IMR-90 (cell line): ENCODE results near the gene ARPC2. TPM values are rescaled to one million over a fixed set of nuclear protein-coding genes. Genes with fewer than 3 reads are reported as not detected.

Source experiments
- ATAC-seq: fragments of 200-7000 bp; cut with Tn5 transposase; 2 replicates; pipeline ENCODE4 v1.9.1; 2020; ENCODE audit warnings: low read depth, mild to moderate bottlenecking, moderate library complexity
- BruUV-seq: library from RNA; stranded (reverse); fragments of 400-500 nt; replicated peaks from 2 replicates; lab custom pipeline; 2021; lab: Mats Ljungman, UMichigan
- CTCF ChIA-PET: fragments of 300-600 bp; formaldehyde crosslinking; extraction: SDS; loops from one replicate; lab custom pipeline; 2021; ENCODE audit warnings: antibody characterized with exemption; lab: Yijun Ruan, JAX
- POLR2A ChIA-PET: fragments of 300-600 bp; sonication (Branson Sonifier 250); formaldehyde crosslinking; loops from one replicate; lab custom pipeline; 2022; ENCODE audit warnings: antibody characterized with exemption; ENCODE audit not compliant: unreplicated experiment; lab: Charles Lee
- DNase-seq: peaks from one replicate; pipeline ENCODE4 v3.0.0; 2013
- H2AFZ ChIP-seq: replicated peaks from 2 replicates; pipeline ENCODE3; 2013; ENCODE audit warnings: low read length, mild to moderate bottlenecking; ENCODE audit not compliant: poor library complexity
- H2AK5ac ChIP-seq: 2 replicates; pipeline ENCODE4 v1.6.1; 2013; ENCODE audit warnings: low read depth, low read length, inconsistent platforms
- H2AK9ac ChIP-seq: replicated peaks from 2 replicates; pipeline ENCODE3; 2013; ENCODE audit warnings: mild to moderate bottlenecking, low read depth, low read length, moderate library complexity; ENCODE audit not compliant: poor library complexity
- H2BK120ac ChIP-seq: 2 replicates; pipeline ENCODE4 v1.6.1; 2013; ENCODE audit warnings: low read depth, low read length, inconsistent platforms
- H2BK15ac ChIP-seq: 3 replicates; pipeline ENCODE4 v1.6.1; 2013; ENCODE audit warnings: low read depth, low read length, inconsistent platforms
- H2BK20ac ChIP-seq: 2 replicates; pipeline ENCODE4 v1.6.1; 2013; ENCODE audit warnings: low read depth, mild to moderate bottlenecking, inconsistent platforms, low read length, moderate library complexity
- H2BK5ac ChIP-seq: 2 replicates; pipeline ENCODE4 v1.6.1; 2013; ENCODE audit warnings: mild to moderate bottlenecking, low read depth, low read length, inconsistent platforms; ENCODE audit not compliant: poor library complexity, severe bottlenecking
- H3K14ac ChIP-seq: replicated peaks from 2 replicates; pipeline ENCODE4 v1.6.1; 2013; ENCODE audit warnings: low read depth, low read length, inconsistent platforms
- H3K18ac ChIP-seq: 2 replicates; pipeline ENCODE4 v1.6.1; 2013; ENCODE audit warnings: low read depth, low read length, control low read depth
- H3K23ac ChIP-seq: 2 replicates; pipeline ENCODE4 v1.6.1; 2013; ENCODE audit warnings: low read depth, low read length, inconsistent platforms
- H3K27ac ChIP-seq: 2 replicates; pipeline ENCODE4 v1.5.1; 2013; ENCODE audit warnings: mild to moderate bottlenecking, control low read depth, low read length; ENCODE audit not compliant: insufficient read depth
- H3K27me3 ChIP-seq: 2 replicates; pipeline ENCODE4 v1.6.1; 2013; ENCODE audit warnings: low read length; ENCODE audit not compliant: control insufficient read depth, insufficient read depth
- H3K36me3 ChIP-seq: 2 replicates; pipeline ENCODE4 v1.6.1; 2013; ENCODE audit warnings: low read length, mixed read lengths; ENCODE audit not compliant: control insufficient read depth, insufficient read depth
- H3K4ac ChIP-seq: 2 replicates; pipeline ENCODE4 v1.6.1; 2013; ENCODE audit warnings: low read depth, low read length, inconsistent platforms
- H3K4me1 ChIP-seq: 2 replicates; pipeline ENCODE4 v1.6.1; 2013; ENCODE audit warnings: low read length, mixed read lengths; ENCODE audit not compliant: control insufficient read depth, insufficient read depth
- H3K4me2 ChIP-seq: 2 replicates; pipeline ENCODE4 v1.6.1; 2013; ENCODE audit warnings: low read depth, mild to moderate bottlenecking, control low read depth, low read length, moderate library complexity
- H3K4me3 ChIP-seq: 2 replicates; pipeline ENCODE4 v1.5.1; 2013; ENCODE audit warnings: low read depth, mild to moderate bottlenecking, control low read depth, low read length, moderate library complexity; ENCODE audit not compliant: insufficient read depth
- H3K56ac ChIP-seq: 2 replicates; pipeline ENCODE4 v1.6.1; 2013; ENCODE audit warnings: low read length, inconsistent platforms; ENCODE audit not compliant: insufficient read depth; ENCODE audit errors: extremely low read depth
- H3K79me1 ChIP-seq, 2 experiments: 2 replicates each; pipeline ENCODE4 v1.6.1; 2013; ENCODE audit warnings: low read length in 2 of 2, inconsistent platforms in 1 of 2, low read depth in 1 of 2
- H3K9ac ChIP-seq: 2 replicates; pipeline ENCODE4 v1.6.1; 2013; ENCODE audit warnings: low read depth, low read length, control low read depth
- H3K9me1 ChIP-seq: 2 replicates; pipeline ENCODE4 v1.6.1; 2013; ENCODE audit warnings: low read length, inconsistent platforms; ENCODE audit not compliant: insufficient read depth
- H3K9me3 ChIP-seq: 2 replicates; pipeline ENCODE4 v1.6.1; 2013; ENCODE audit warnings: low read length; ENCODE audit not compliant: control insufficient read depth, insufficient read depth
- H4K20me1 ChIP-seq: 2 replicates; pipeline ENCODE4 v1.6.1; 2013; ENCODE audit warnings: low read length, inconsistent platforms; ENCODE audit not compliant: insufficient read depth
- H4K5ac ChIP-seq: 2 replicates; pipeline ENCODE4 v1.6.1; 2013; ENCODE audit warnings: mild to moderate bottlenecking, low read depth, low read length, control low read depth
- H4K8ac ChIP-seq, 2 experiments: 2 replicates each; pipeline ENCODE4 v1.6.1; 2013; ENCODE audit warnings: low read depth in 2 of 2, low read length in 2 of 2, control low read depth in 1 of 2, inconsistent platforms in 1 of 2
- H4K91ac ChIP-seq: 2 replicates; pipeline ENCODE4 v1.6.1; 2013; ENCODE audit warnings: low read depth, low read length, inconsistent platforms; ENCODE audit not compliant: insufficient read depth
- BHLHE40 ChIP-seq: fragments of 150-350 bp; IDR thresholded peaks from 2 replicates; pipeline ENCODE4 v1.6.1; 2016; ENCODE audit warnings: mild to moderate bottlenecking, low read depth, low read length
- CHD1 ChIP-seq: IDR thresholded peaks from 2 replicates; pipeline ENCODE4 v1.6.1; 2012; ENCODE audit warnings: low read depth, low read length, improper control_type of control experiment
- ELK1 ChIP-seq: fragments of 150-350 bp; IDR thresholded peaks from 2 replicates; pipeline ENCODE4 v1.6.1; 2016; ENCODE audit warnings: low read depth, mild to moderate bottlenecking, low read length, moderate library complexity, borderline replicate concordance
- NFE2L2 ChIP-seq: fragments of 150-350 bp; IDR thresholded peaks from 2 replicates; pipeline ENCODE4 v1.6.1; 2016; ENCODE audit warnings: low read depth, mild to moderate bottlenecking, low read length
- WGBS, 2 experiments: methylation state at CpG; one replicate each; pipeline versions ENCODE4 v1.1.5 to v1.1.7; 2013; ENCODE audit warnings: missing lambda C conversion rate in 2 of 2; ENCODE audit not compliant: insufficient read length in 1 of 2; ENCODE audit errors: extremely low coverage in 2 of 2; 5-methylcytosine and 5-hydroxymethylcytosine counted together
- dilution Hi-C: fragments of 300-500 bp; cut with HindIII; formaldehyde crosslinking; loops from one replicate; pipeline ENCODE4 v1.14.3; 2018; ENCODE audit warnings: low sequenced_read_pairs; ENCODE audit not compliant: unreplicated experiment
- in situ Hi-C: fragments of 300-500 bp; cut with MboI; formaldehyde crosslinking; loops from 3 replicates; pipeline ENCODE4 v1.14.3; 2019; ENCODE audit warnings: low sequenced_read_pairs, inconsistent platforms, mixed read lengths
- intact Hi-C: fragments of 100-400 bp; cut with micrococcal nuclease; formaldehyde crosslinking; loops from 2 replicates; pipeline ENCODE4 v1.10.0; 2022
- polyA plus RNA-seq, 3 experiments: library from polyadenylated mRNA; depleted of rRNA; stranded (reverse); fragments of >200 nt; gene quantifications; 2 replicates each; pipeline ENCODE4 v1.2.3, GENCODE V29; 2012; ENCODE audit warnings: low replicate concordance in 1 of 3
- total RNA-seq: library from RNA; depleted of rRNA; stranded (reverse); fragments of >200 nt; gene quantifications from 2 replicates; pipeline ENCODE4 v1.2.3, GENCODE V29; 2012

The ARPC2 gene
- total and polyA plus RNA-seq, 2 of the 4 experiments (the other 2 are of a cell fraction), result 561 to 635 TPM

DNA sequence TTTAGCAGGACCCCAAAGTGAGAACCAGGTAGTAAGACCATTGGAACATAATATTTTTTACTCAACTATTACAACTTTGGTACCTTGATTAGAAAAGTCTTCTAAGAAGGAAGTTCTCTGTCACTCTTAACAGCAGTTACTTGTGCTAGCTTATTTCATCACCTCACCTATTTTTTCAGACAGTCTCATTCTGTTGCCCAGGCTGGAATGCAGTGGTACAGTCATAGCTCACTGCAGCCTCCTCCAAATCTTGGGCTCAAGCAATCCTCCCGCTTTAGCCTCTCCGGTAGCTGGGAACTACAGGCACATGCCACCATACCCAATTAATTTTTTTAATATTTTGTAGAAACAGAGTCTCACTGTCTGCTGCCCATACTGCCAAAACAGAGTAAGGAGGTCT, 18.0 kb downstream of the ARPC2 start:
- H3K9ac ChIP-seq, result no peak overlapping the region
- no peaks in the 10 kb centered on the region for H3K9me3 ChIP-seq
- ATAC-seq, result no peak
- H3K4me2 ChIP-seq, result no peak overlapping the region
- no CpG with 5 or more reads among the region's 2 CpGs for WGBS, 2 experiments
- H2AFZ ChIP-seq, result no peak overlapping the region
- no peak overlapping the region for H3K56ac ChIP-seq
- H3K36me3 ChIP-seq, result peaks cover 75% of the 10 kb centered on the region
- no peak overlapping the region for H3K27ac ChIP-seq
- CTCF ChIA-PET, result no interaction called here
- no peak overlapping the region for H3K23ac ChIP-seq
- H2BK20ac ChIP-seq, result no peak overlapping the region
- no peak overlapping the region for H4K8ac ChIP-seq
- no peak overlapping the region for H2AK9ac ChIP-seq
- H3K14ac ChIP-seq, result no peak overlapping the region
- H4K91ac ChIP-seq, result no peak overlapping the region
- H3K9me1 ChIP-seq, result peaks cover 5% of the 10 kb centered on the region
- H2BK120ac ChIP-seq, result no peak overlapping the region
- H4K20me1 ChIP-seq, result peaks cover 6% of the 10 kb centered on the region; the same call in 1 of the 2 replicates
- DNase-seq, result no peak
- TF ChIP-seq BHLHE40 (no peak), CHD1 (no peak), NFE2L2 (no peak), ELK1 (no peak)
- H2BK5ac ChIP-seq, result no peak overlapping the region
- H3K4me1 ChIP-seq, result peaks cover 2% of the 10 kb centered on the region; the same call in 1 of the 2 replicates
- H4K5ac ChIP-seq, result no peak overlapping the region
- in situ Hi-C loops, result no loop called here
- no peak overlapping the region for H3K18ac ChIP-seq
- BruUV-seq, result no TSS peak
- no peak overlapping the region for H3K4me3 ChIP-seq
- no peak overlapping the region for H2BK15ac ChIP-seq
- POLR2A ChIA-PET, result no interaction called here
- H3K4ac ChIP-seq, result no peak overlapping the region
- H3K79me1 ChIP-seq, result peaks cover 42 to 56% of the 10 kb centered on the region in 2 experiments
- dilution Hi-C loops, result no loop called here
- H3K27me3 ChIP-seq, result no peaks in the 10 kb centered on the region
- H2AK5ac ChIP-seq, result no peak overlapping the region
- intact Hi-C loops, result no loop called here
